Glutamatergic neuron (in vitro differentiated cells): Measurements from ENCODE around the gene HS3ST6. TPM values are rescaled to one million over a fixed set of nuclear protein-coding genes. Genes with fewer than 3 reads are reported as not detected.
"Not testable (repeated sequence)": the region's sequence is repeated elsewhere in the genome, so short reads cannot be mapped to it uniquely, and the experiment has no call there.

ENCODE experiments used
- DNase-seq: peaks from one replicate; pipeline ENCODE4 v3.0.0; 2022
- H3K27ac Mint-ChIP-seq: one replicate; pipeline ENCODE4 v1.8.0; 2020; ENCODE audit warnings: mild to moderate bottlenecking, mixed read lengths, inconsistent platforms; ENCODE audit not compliant: unreplicated experiment
- H3K27me3 Mint-ChIP-seq: one replicate; pipeline ENCODE4 v1.8.0; 2020; ENCODE audit warnings: mild to moderate bottlenecking, moderate library complexity, mixed read lengths, inconsistent platforms; ENCODE audit not compliant: unreplicated experiment
- H3K36me3 Mint-ChIP-seq: one replicate; pipeline ENCODE4 v1.8.0; 2020; ENCODE audit warnings: mild to moderate bottlenecking, mixed read lengths, inconsistent platforms; ENCODE audit not compliant: unreplicated experiment
- H3K4me1 Mint-ChIP-seq: one replicate; pipeline ENCODE4 v1.8.0; 2020; ENCODE audit warnings: mild to moderate bottlenecking, low read depth, mixed read lengths, inconsistent platforms; ENCODE audit not compliant: unreplicated experiment
- H3K4me3 Mint-ChIP-seq: one replicate; pipeline ENCODE4 v1.8.0; 2020; ENCODE audit warnings: mild to moderate bottlenecking, mixed read lengths, inconsistent platforms; ENCODE audit not compliant: unreplicated experiment
- H3K9me3 Mint-ChIP-seq: one replicate; pipeline ENCODE4 v1.8.0; 2020; ENCODE audit warnings: mild to moderate bottlenecking, moderate library complexity, mixed read lengths, inconsistent platforms; ENCODE audit not compliant: unreplicated experiment
- CTCF ChIP-seq: fragments of 200-600 bp; sonication (generic); IDR thresholded peaks from one replicate; pipeline ENCODE4 v1.5.0; 2021; ENCODE audit not compliant: partially characterized antibody, unreplicated experiment
- total RNA-seq: library from RNA; stranded (reverse); fragmentation: NEBNext Ultra II Directional; extraction: Animal tissue kit (Norgen Biotek cat#: 25700); gene quantifications from one replicate; pipeline ENCODE4 v1.2.1, GENCODE V29; 2021; ENCODE audit not compliant: unreplicated experiment

The HS3ST6 gene
- total RNA-seq, 1 donor from 2014 or later = 7.8 TPM

- DNase-seq = no peak
- Mint-ChIP-seq H3K4me3 (no peak overlapping the region), H3K4me1 (peaks cover 13% of the 10 kb centered on the region), H3K27ac (no peak overlapping the region), H3K36me3 (no peaks in the 10 kb centered on the region), H3K27me3 (peaks cover 1% of the 10 kb centered on the region), H3K9me3 (no peaks in the 10 kb centered on the region)
- TF ChIP-seq CTCF = no peak
Observed at GRCh38 chr16:1879477-1879876, 38.7 kb downstream of the HS3ST6 start.

- H3K27me3 Mint-ChIP-seq = peaks cover 1% of the 10 kb centered on the region
- no peaks in the 10 kb centered on the region for H3K36me3 Mint-ChIP-seq
Observed at GRCh38 chr16:1878256-1878655, 40.0 kb downstream of the HS3ST6 start.

GRCh38 chr16:1877804-1878203, 40.4 kb downstream of the HS3ST6 start:
- no peak overlapping the region for H3K27ac Mint-ChIP-seq
- H3K4me3 Mint-ChIP-seq = no peak overlapping the region
- H3K27me3 Mint-ChIP-seq = peaks cover 1% of the 10 kb centered on the region
- H3K4me1 Mint-ChIP-seq = peaks cover 14% of the 10 kb centered on the region
- H3K36me3 Mint-ChIP-seq = no peaks in the 10 kb centered on the region
- no peak for TF ChIP-seq CTCF
- H3K9me3 Mint-ChIP-seq = no peaks in the 10 kb centered on the region
- DNase-seq = no peak

More at GRCh38 chr16:1878256-1878655, 40.0 kb downstream of the HS3ST6 start:
- Mint-ChIP-seq H3K4me1 (peaks cover 14% of the 10 kb centered on the region), H3K4me3 (no peak overlapping the region), H3K9me3 (no peaks in the 10 kb centered on the region), H3K27ac (no peak overlapping the region)
- no peak for TF ChIP-seq CTCF
- no peak for DNase-seq

GRCh38 chr16:1877089-1877488, 41.1 kb downstream of the HS3ST6 start:
- Mint-ChIP-seq H3K4me3 (no peak overlapping the region), H3K4me1 (peaks cover 14% of the 10 kb centered on the region), H3K9me3 (no peaks in the 10 kb centered on the region), H3K27ac (no peak overlapping the region), H3K36me3 (no peaks in the 10 kb centered on the region), H3K27me3 (peaks cover 3% of the 10 kb centered on the region)
- no peak for DNase-seq
- no peak for TF ChIP-seq CTCF

- Mint-ChIP-seq H3K27me3 (peaks cover 3% of the 10 kb centered on the region), H3K36me3 (no peaks in the 10 kb centered on the region), H3K9me3 (no peaks in the 10 kb centered on the region), H3K27ac (no peak overlapping the region), H3K4me3 (no peak overlapping the region), H3K4me1 (peaks cover 14% of the 10 kb centered on the region)
- no peak for DNase-seq
- no peak for TF ChIP-seq CTCF
Observed at GRCh38 chr16:1876468-1876867, 41.7 kb downstream of the HS3ST6 start.

GRCh38 chr16:1876066-1876465, 42.1 kb downstream of the HS3ST6 start:
- H3K9me3 Mint-ChIP-seq, H3K4me3 Mint-ChIP-seq, H3K36me3 Mint-ChIP-seq, H3K27me3 Mint-ChIP-seq, DNase-seq, H3K27ac Mint-ChIP-seq: not testable (repeated sequence)
- H3K4me1 Mint-ChIP-seq = peaks cover 14% of the 10 kb centered on the region
